GM10248 (cell line): Measurements from ENCODE around the gene DACT3.

Source experiments
- CTCF ChIA-PET: fragments of 300-600 bp; sonication (Branson Sonifier 250); formaldehyde crosslinking; extraction: SDS; loops from one replicate; lab custom pipeline; 2021; ENCODE audit warnings: antibody characterized with exemption; lab: Yijun Ruan, JAX
- POLR2A ChIA-PET: fragments of 350-650 bp; sonication (Branson Sonifier 250); formaldehyde crosslinking; extraction: SDS; loops from one replicate; lab custom pipeline; 2020; ENCODE audit warnings: antibody characterized with exemption; lab: Yijun Ruan, JAX
- DNase-seq: peaks from one replicate; pipeline ENCODE4 v3.0.0; 2012; ENCODE audit errors: extremely low spot score
- TF ChIP-seq, protein P1 (sequence below): IDR thresholded peaks from 2 replicates; pipeline ENCODE4 v1.5.1; 2012; ENCODE audit warnings: mild to moderate bottlenecking, low read depth; ENCODE audit errors: extremely low read depth, missing control alignments, control extremely low read depth

DACT3 gene

DNA sequence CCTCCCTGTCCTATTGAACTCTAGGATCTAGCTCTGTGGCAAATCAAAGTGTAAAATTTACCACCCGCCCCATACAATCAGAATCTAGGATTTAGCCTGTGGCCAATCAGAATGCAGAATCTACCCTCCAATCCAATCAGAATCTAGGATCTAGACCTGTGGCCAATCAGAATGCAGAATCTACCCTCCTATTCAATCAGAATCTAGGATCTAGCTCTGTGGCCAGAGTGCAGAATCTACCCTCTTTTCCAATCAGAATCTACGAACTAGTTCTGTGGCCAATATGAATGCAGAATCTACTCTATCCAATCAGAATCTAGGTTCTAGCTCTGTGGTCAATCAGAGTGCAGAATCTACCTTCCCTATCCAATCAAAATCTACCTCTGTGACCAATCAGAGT lies 30.1 kb upstream of the DACT3 start:
- POLR2A ChIA-PET, result interaction anchor here (0.5 to 0.6 kb wide), 2 partner anchors 14 to 302 kb away, joined by 3 to 5 read pairs; no protein-coding TSS in a partner anchor
- DNase-seq, result no peak
- CTCF ChIA-PET, result interaction anchor here (1.0 to 2.6 kb wide), 5 partner anchors 12 to 149 kb away, joined by 3 to 13 read pairs (median 3); partner anchors contain the start of gene DACT3

DNA sequence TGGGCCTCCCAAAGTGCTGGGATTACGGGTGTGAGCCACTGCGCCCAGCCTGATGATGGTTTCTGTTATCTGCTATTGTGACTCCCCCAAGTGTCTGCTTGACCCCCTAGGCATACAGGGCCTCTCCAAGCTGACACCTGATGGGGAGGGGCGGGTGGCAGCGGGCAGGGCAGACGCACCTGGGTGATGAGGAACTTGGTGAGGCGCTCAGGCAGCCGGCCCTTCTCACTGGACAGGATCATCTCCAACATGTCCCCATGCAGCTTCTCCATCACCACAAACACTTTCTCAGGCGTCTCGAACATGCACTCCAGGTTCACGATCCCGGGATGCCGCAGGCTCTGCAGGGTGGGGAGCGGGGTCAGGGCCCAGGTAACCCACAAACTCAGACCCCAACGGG lies 28.4 kb upstream of the DACT3 start:
- TF ChIP-seq, protein P1, sequence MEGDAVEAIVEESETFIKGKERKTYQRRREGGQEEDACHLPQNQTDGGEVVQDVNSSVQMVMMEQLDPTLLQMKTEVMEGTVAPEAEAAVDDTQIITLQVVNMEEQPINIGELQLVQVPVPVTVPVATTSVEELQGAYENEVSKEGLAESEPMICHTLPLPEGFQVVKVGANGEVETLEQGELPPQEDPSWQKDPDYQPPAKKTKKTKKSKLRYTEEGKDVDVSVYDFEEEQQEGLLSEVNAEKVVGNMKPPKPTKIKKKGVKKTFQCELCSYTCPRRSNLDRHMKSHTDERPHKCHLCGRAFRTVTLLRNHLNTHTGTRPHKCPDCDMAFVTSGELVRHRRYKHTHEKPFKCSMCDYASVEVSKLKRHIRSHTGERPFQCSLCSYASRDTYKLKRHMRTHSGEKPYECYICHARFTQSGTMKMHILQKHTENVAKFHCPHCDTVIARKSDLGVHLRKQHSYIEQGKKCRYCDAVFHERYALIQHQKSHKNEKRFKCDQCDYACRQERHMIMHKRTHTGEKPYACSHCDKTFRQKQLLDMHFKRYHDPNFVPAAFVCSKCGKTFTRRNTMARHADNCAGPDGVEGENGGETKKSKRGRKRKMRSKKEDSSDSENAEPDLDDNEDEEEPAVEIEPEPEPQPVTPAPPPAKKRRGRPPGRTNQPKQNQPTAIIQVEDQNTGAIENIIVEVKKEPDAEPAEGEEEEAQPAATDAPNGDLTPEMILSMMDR, result no peak
- no peak for DNase-seq
- ChIA-PET CTCF (interaction anchor here (0.7 to 3.3 kb wide), 6 partner anchors 8 to 52 kb away, joined by 3 to 19 read pairs (median 6); no protein-coding TSS in a partner anchor), POLR2A (no interaction called here)

More for the DNA sequence above, 30.1 kb upstream of the DACT3 start:
- TF ChIP-seq, protein P1, result no peak

DNA sequence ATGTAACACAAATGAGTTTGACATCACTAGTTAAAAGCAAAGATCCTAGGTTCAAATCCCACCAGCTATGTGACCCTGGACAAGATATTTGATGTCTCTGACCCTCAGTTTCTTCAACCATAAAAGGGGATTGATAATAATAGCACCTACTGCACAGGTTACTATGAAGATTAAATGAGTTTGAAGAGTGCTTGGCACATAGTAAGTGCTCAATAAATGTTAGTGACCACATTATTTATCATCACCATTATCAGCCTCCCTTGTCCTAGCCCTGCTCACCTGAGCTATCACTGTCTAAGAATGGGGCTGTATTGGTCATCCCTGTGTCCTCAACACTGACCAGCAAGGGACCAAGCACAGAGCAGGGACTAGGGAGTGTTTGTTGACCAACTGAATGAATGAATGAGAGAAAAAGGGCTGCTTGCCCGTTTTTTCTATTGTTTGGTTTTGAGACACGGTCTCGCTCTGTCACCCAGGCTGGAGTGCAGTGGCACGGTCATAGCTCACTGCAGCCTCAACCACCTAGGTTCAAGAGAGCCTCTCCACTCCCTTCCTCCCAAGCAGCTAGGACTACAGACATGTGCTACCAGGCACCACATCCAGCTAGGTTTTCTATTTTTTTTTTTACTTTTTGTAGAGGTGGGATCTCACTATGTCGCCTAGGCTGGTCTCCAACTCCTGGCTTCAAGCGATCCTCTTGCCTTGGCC lies 26.6 kb upstream of the DACT3 start:
- no peak for DNase-seq
- POLR2A ChIA-PET, result interaction anchor here (0.6 kb wide), 1 partner anchor 166 kb away, joined by 7 read pairs; no protein-coding TSS in a partner anchor
- TF ChIP-seq, protein P1, result no peak
- CTCF ChIA-PET, result interaction anchor here (1.0 to 3.3 kb wide), 5 partner anchors 13 to 82 kb away, joined by 3 to 19 read pairs (median 4); no protein-coding TSS in a partner anchor

DNA sequence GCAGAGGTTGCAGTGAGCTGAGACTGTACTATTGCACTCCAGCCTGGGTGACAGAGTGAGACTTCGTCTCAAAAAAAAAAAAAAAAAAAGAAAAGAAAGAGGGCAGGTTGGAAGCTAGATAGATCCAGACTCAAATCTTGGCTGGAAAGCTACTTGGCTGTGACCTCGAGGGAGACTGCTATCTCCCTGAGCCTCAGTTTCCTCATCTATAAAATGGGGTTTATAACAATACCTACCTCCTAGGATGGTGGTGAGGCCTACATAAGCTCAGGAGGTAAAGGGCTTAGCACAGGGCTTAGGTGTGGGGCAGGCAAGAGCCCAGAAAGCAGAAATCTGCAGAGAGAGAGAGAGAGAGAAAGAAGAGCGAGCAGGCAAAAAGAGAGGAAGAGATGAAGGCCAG lies 24.2 kb upstream of the DACT3 start:
- ChIA-PET CTCF (interaction anchor here (1.3 to 2.5 kb wide), 3 partner anchors 11 to 44 kb away, joined by 4 to 9 read pairs (median 5); no protein-coding TSS in a partner anchor), POLR2A (no interaction called here)
- no peak for DNase-seq
- TF ChIP-seq, protein P1, result no peak

DNA sequence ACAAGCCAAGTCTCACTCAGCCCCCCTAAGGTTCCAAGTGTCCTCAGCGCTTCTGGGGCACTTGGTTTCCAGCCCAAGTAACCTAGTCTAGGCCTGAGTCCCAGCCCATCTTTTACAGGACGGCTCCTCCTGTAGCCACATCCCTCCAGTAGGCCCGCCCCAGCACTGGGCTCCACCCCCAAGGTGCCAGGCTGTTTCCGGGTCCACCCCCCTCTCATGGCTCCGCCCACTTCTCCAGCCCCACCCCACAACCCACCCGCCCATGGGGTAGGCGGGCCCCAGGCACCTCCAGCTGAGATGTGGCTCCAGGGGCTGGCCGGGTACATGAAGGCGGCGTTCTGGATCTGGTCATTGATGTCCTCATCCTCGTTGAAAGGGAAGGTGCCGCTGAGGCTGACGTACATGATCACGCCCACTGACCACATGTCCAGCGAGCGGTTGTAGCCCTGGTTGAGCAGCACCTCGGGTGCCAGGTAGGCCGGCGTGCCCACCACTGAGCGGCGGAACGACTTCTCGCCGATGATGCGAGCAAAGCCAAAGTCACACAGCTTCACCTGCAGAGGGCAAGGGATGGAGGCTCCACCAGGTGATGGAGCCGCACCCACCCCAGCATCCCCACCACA lies 17.2 kb upstream of the DACT3 start:
- DNase-seq, result peak; percentile 73
- TF ChIP-seq, protein P1, result no peak
- ChIA-PET POLR2A (no interaction called here), CTCF (interaction anchor here (2.0 to 3.5 kb wide), 2 partner anchors 16 to 26 kb away, joined by 9 to 20 read pairs; partner anchors contain the start of gene DACT3)
